ENCODE measurements around the gene SPATA6L. TPM values are rescaled to one million over a fixed set of nuclear protein-coding genes. Genes with fewer than 3 reads are reported as not detected.

Gene SPATA6L
- polyA plus RNA-seq, 3 donors = 1.1 to 2.7 (median 1.2) TPM

Other genes with a start within 250 kb of the SPATA6L start
- 1 to 10 TPM in 2 of 3 donors, under 1 TPM in 1; 0.81 to 2.6 (median 1.2) TPM for gene SLC1A1, start 176.0 kb downstream of the SPATA6L start, polyA plus RNA-seq
- 10 to 100 TPM in 1 of 3 donors, 1 to 10 TPM in 2; 1.7 to 12.0 (median 4.8) TPM for gene PLPP6, start 4.2 kb downstream of the SPATA6L start, polyA plus RNA-seq
- 10 to 100 TPM; 12.1 to 18.5 (median 16.5) TPM for gene CDC37L1, start 13.1 kb upstream of the SPATA6L start, polyA plus RNA-seq
- 10 to 100 TPM; 18.0 to 56.5 (median 49.0) TPM for gene AK3, start 74.7 kb upstream of the SPATA6L start, polyA plus RNA-seq
- 10 to 100 TPM; 29.8 to 37.6 (median 36.5) TPM for gene RCL1, start 126.5 kb upstream of the SPATA6L start, polyA plus RNA-seq

Measured in adipose tissue (tissue), 3 donors.